Regular cardiac myocyte (primary cell): ENCODE data around the gene CA6. TPM values are rescaled to one million over a fixed set of nuclear protein-coding genes. Genes with fewer than 3 reads are reported as not detected.

Experiments
- total RNA-seq: library from RNA; depleted of rRNA; stranded (reverse); fragments of >200 nt; gene quantifications from 2 replicates; pipeline ENCODE4 v1.2.3, GENCODE V29; 2014

CA6 gene
- total RNA-seq = not detected in 2 replicates

DNA sequence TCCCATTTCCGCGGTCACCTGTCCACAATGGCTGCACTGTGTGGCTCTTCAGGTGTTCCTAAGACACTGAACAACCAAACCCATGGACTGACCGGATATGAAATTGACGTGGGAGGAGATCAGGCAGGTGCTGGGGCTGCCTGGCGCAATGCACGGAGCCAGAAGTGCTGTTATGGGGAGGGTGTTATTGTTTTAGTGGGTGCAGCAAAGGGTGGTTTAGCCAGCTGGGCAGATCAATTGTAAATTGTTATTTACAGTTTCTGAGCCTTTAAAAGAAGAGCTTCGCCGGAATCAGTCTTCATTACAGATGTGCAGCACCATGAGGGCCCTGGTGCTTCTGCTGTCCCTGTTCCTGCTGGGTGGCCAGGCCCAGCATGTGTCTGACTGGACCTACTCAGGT lies at the start of gene CA6:
TSS of gene CA6 (plus strand) at position 301 of the 400 bp plus-strand sequence. CDS start at position 320, 19 bp downstream.

Other genes with a start within 250 kb of the CA6 start
- 22.6 and 76.7 TPM in 2 replicates for gene RERE, start 128.2 kb upstream of the CA6 start, total RNA-seq
- gene ENO1, start 67.2 kb upstream of the CA6 start, total RNA-seq = 1,683 and 3,178 TPM in 2 replicates
- not detected in 2 replicates for gene SLC2A7, start 80.6 kb downstream of the CA6 start, total RNA-seq
- gene SLC2A5, start 123.8 kb downstream of the CA6 start, total RNA-seq = 1.7 and 5.6 TPM in 2 replicates
- gene GPR157, start 183.2 kb downstream of the CA6 start, total RNA-seq = 5.2 and 5.4 TPM in 2 replicates